ENCODE results near the gene UTP11.

Gene UTP11

DNA sequence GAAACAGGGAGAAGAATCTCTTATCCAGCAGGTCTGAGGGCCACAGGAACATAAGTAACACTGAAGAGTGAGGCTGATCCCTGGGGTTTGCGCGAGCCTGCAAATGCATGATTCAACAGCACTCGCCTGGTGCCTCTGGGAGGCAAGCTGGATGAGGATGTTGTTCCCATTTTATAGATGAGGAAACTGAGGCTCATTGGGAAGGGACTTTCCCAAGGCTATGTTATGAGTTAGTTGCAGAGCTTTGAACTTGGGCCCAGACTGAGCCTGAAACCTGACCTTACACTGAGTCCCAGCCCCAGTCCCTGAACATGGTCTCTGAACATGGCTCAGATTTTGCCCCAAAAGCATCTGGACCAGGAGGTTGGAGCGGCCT lies 61.8 kb downstream of the UTP11 start:
- no peak overlapping the region for H3K4me3 ChIP-seq (ENCODE audit: low read depth, low read length)
- no peak for DNase-seq (ENCODE audit: low read depth)
- TF ChIP-seq, protein P1, sequence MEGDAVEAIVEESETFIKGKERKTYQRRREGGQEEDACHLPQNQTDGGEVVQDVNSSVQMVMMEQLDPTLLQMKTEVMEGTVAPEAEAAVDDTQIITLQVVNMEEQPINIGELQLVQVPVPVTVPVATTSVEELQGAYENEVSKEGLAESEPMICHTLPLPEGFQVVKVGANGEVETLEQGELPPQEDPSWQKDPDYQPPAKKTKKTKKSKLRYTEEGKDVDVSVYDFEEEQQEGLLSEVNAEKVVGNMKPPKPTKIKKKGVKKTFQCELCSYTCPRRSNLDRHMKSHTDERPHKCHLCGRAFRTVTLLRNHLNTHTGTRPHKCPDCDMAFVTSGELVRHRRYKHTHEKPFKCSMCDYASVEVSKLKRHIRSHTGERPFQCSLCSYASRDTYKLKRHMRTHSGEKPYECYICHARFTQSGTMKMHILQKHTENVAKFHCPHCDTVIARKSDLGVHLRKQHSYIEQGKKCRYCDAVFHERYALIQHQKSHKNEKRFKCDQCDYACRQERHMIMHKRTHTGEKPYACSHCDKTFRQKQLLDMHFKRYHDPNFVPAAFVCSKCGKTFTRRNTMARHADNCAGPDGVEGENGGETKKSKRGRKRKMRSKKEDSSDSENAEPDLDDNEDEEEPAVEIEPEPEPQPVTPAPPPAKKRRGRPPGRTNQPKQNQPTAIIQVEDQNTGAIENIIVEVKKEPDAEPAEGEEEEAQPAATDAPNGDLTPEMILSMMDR (IDR thresholded peaks at IDR 0.05; ENCODE audit: insufficient read depth, low read depth, low read length, missing control alignments) = no peak

Measured in GM12865 (cell line).